ENCODE data around the gene TPI1. TPM values are rescaled to one million over a fixed set of nuclear protein-coding genes. Genes with fewer than 3 reads are reported as not detected.
"Not testable (repeated sequence)": the region's sequence is repeated elsewhere in the genome, so short reads cannot be mapped to it uniquely, and the experiment has no call there.

TPI1 gene
- total RNA-seq, 1 experiment from 2014 or later = 1,141 TPM

- no TSS peak for BruUV-seq (replicated peaks)
- intact Hi-C loops (cut with micrococcal nuclease; ENCODE audit: unreplicated experiment) = no loop called here
- DNase-seq = no peak
- H3K4me1 Mint-ChIP-seq (ENCODE audit: low read depth, unreplicated experiment) = peaks cover 11% of the 10 kb centered on the region
- Histone ChIP-seq H3K36me3 (ENCODE audit: control insufficient read depth, insufficient read depth, low read length) (peaks cover 17% of the 10 kb centered on the region), H3K4me3 (ENCODE audit: low read depth, low read length) (no peak overlapping the region), H3K9me3 (no peaks in the 10 kb centered on the region), H3K4me1 (peaks cover 7% of the 10 kb centered on the region), H3K27me3 (replicated peaks; ENCODE audit: control insufficient read depth, insufficient read depth, low read length) (no peaks in the 10 kb centered on the region)
- no peaks in the 10 kb centered on the region for H3K9me3 Mint-ChIP-seq (ENCODE audit: unreplicated experiment)
- H3K36me3 Mint-ChIP-seq (ENCODE audit: insufficient read depth, unreplicated experiment) = peaks cover 99% of the 10 kb centered on the region
- CTCF ChIA-PET = interaction anchor here (1.3 kb wide), 1 partner anchor 29 kb away, joined by 3 read pairs; no protein-coding TSS in a partner anchor
- H3K27me3 Mint-ChIP-seq (ENCODE audit: insufficient read depth, unreplicated experiment) = no peaks in the 10 kb centered on the region
- no peak overlapping the region for H3K27ac Mint-ChIP-seq (ENCODE audit: unreplicated experiment)
- TF ChIP-seq, protein P1, sequence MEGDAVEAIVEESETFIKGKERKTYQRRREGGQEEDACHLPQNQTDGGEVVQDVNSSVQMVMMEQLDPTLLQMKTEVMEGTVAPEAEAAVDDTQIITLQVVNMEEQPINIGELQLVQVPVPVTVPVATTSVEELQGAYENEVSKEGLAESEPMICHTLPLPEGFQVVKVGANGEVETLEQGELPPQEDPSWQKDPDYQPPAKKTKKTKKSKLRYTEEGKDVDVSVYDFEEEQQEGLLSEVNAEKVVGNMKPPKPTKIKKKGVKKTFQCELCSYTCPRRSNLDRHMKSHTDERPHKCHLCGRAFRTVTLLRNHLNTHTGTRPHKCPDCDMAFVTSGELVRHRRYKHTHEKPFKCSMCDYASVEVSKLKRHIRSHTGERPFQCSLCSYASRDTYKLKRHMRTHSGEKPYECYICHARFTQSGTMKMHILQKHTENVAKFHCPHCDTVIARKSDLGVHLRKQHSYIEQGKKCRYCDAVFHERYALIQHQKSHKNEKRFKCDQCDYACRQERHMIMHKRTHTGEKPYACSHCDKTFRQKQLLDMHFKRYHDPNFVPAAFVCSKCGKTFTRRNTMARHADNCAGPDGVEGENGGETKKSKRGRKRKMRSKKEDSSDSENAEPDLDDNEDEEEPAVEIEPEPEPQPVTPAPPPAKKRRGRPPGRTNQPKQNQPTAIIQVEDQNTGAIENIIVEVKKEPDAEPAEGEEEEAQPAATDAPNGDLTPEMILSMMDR (IDR thresholded peaks at IDR 0.05; ENCODE audit: insufficient read depth in 1 of 2, low read depth in 1 of 2, low read length in 1 of 2, severe bottlenecking in 1 of 2, unreplicated experiment in 1 of 2) = no peak
- H3K4me3 Mint-ChIP-seq (ENCODE audit: unreplicated experiment) = no peak overlapping the region
- POLR2A ChIA-PET = interaction anchor here (0.6 to 1.2 kb wide), 2 partner anchors 11 to 332 kb away, joined by 3 to 4 read pairs; partner anchors contain the start of gene USP5
These were observed 3.6 kb upstream of the TPI1 start for GRCh38 chr12:6863586-6864321.

- H3K27ac Mint-ChIP-seq (ENCODE audit: unreplicated experiment); H3K4me3 ChIP-seq (ENCODE audit: low read depth, low read length); H3K9me3 ChIP-seq; H3K9me3 Mint-ChIP-seq (ENCODE audit: unreplicated experiment); BruUV-seq (replicated peaks); DNase-seq; H3K27me3 ChIP-seq (replicated peaks; ENCODE audit: control insufficient read depth, insufficient read depth, low read length); H3K27me3 Mint-ChIP-seq (ENCODE audit: insufficient read depth, unreplicated experiment); H3K4me3 Mint-ChIP-seq (ENCODE audit: unreplicated experiment); intact Hi-C loops (cut with micrococcal nuclease; ENCODE audit: unreplicated experiment): not testable (repeated sequence)
- peaks cover 99% of the 10 kb centered on the region for H3K36me3 Mint-ChIP-seq (ENCODE audit: insufficient read depth, unreplicated experiment)
- peaks cover 26% of the 10 kb centered on the region for H3K4me1 Mint-ChIP-seq (ENCODE audit: low read depth, unreplicated experiment)
- H3K4me1 ChIP-seq = peaks cover 17% of the 10 kb centered on the region
- POLR2A ChIA-PET = interaction anchor here (5.4 kb wide), 1 partner anchor 13 kb away, joined by 102 read pairs; the partner anchor contains the start of genes CDCA3 and USP5
- peaks cover 21% of the 10 kb centered on the region for H3K36me3 ChIP-seq (ENCODE audit: control insufficient read depth, insufficient read depth, low read length)
- CTCF ChIA-PET = interaction anchor here (2.4 kb wide), 1 partner anchor 13 kb away, joined by 8 read pairs; the partner anchor contains the start of gene USP5
These were observed 2.0 kb upstream of the TPI1 start for GRCh38 chr12:6865307-6865706.

DNA sequence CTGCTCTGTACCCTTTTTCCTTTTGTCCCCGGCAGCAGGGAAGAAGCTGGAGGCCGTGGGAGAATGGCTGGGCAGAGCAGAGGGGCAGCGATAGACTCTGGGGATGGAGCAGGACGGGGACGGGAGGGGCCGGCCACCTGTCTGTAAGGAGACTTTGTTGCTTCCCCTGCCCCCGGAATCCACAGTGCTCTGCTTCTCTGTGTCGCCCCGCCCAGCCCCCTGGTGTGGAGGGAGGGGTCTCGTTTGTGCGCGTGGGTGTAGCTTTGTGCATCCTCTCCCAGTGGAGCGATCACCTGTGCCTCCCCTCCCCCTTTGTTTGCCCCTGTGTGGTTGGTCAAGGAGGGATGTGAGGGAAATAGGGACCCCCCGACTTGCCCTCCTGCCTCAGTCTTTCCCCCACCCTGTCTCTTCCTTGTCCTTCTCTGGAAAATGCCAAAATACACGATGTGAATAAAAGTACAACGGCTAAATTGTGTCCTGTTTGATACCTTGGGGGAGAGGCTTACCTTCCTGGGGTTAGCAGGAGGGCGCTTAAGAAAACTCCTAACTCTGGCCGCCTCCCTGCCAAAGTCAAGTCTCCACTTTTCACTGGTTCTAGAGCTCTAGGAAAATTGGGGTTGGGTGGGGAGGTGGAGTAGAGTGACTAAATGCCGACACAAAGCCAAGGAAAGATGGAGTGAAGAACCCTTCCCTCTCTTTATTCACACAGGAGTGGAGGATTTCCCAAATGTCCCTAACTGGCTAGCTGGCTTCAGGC is 990 bp upstream of the TPI1 start:
- Mint-ChIP-seq H3K4me1 (ENCODE audit: low read depth, unreplicated experiment) (peaks cover 37% of the 10 kb centered on the region), H3K27me3 (ENCODE audit: insufficient read depth, unreplicated experiment) (no peaks in the 10 kb centered on the region), H3K4me3 (ENCODE audit: unreplicated experiment) (peak overlapping the region; percentile 95), H3K36me3 (ENCODE audit: insufficient read depth, unreplicated experiment) (peaks cover 99% of the 10 kb centered on the region), H3K27ac (ENCODE audit: unreplicated experiment) (peak overlapping the region; percentile 94), H3K9me3 (ENCODE audit: unreplicated experiment) (no peaks in the 10 kb centered on the region)
- ChIA-PET CTCF (interaction anchor here (0.8 to 4.2 kb wide), 4 partner anchors 14 to 524 kb away, joined by 3 to 68 read pairs (median 6); partner anchors contain the start of genes TNFRSF1A and USP5), POLR2A (interaction anchor here (0.6 to 5.4 kb wide), 6 partner anchors 14 to 568 kb away, joined by 3 to 102 read pairs (median 4); partner anchors contain the start of genes CDCA3, COPS7A and USP5)
- Histone ChIP-seq H3K4me3 (ENCODE audit: low read depth, low read length) (no peak overlapping the region), H3K4me1 (peaks cover 21% of the 10 kb centered on the region), H3K27me3 (replicated peaks; ENCODE audit: control insufficient read depth, insufficient read depth, low read length) (no peaks in the 10 kb centered on the region), H3K9me3 (no peaks in the 10 kb centered on the region), H3K36me3 (ENCODE audit: control insufficient read depth, insufficient read depth, low read length) (peaks cover 18% of the 10 kb centered on the region)
- BruUV-seq (replicated peaks) = no TSS peak
- DNase-seq = no peak
- intact Hi-C loops (cut with micrococcal nuclease; ENCODE audit: unreplicated experiment) = no loop called here
- TF ChIP-seq, protein P1 (IDR thresholded peaks at IDR 0.05; ENCODE audit: insufficient read depth in 1 of 2, low read depth in 1 of 2, low read length in 1 of 2, severe bottlenecking in 1 of 2, unreplicated experiment in 1 of 2) = no peak
